Testis (tissue), 2 donors: ENCODE data around the gene TEX11.
"Not testable (repeated sequence)": the region's sequence is repeated elsewhere in the genome, so short reads cannot be mapped to it uniquely, and the experiment has no call there.

Experiments used
- POLR2A ChIP-seq: fragments of 450-650 bp; IDR thresholded peaks from one replicate; pipeline ENCODE4 v1.6.1; 2017; ENCODE audit warnings: antibody characterized with exemption, mild to moderate bottlenecking, moderate library complexity
- TF ChIP-seq, protein P1 (sequence below), 3 experiments: fragments of 450-650 bp in 2 of 3; fragments of 200-600 bp in 1 of 3; sonication (generic) in 1 of 3; IDR thresholded peaks; one replicate each; pipeline ENCODE4 v1.5.1; 2016 to 2019; ENCODE audit warnings: antibody characterized with exemption in 3 of 3, mild to moderate bottlenecking in 2 of 3, moderate library complexity in 1 of 3

- TF ChIP-seq, protein P1, sequence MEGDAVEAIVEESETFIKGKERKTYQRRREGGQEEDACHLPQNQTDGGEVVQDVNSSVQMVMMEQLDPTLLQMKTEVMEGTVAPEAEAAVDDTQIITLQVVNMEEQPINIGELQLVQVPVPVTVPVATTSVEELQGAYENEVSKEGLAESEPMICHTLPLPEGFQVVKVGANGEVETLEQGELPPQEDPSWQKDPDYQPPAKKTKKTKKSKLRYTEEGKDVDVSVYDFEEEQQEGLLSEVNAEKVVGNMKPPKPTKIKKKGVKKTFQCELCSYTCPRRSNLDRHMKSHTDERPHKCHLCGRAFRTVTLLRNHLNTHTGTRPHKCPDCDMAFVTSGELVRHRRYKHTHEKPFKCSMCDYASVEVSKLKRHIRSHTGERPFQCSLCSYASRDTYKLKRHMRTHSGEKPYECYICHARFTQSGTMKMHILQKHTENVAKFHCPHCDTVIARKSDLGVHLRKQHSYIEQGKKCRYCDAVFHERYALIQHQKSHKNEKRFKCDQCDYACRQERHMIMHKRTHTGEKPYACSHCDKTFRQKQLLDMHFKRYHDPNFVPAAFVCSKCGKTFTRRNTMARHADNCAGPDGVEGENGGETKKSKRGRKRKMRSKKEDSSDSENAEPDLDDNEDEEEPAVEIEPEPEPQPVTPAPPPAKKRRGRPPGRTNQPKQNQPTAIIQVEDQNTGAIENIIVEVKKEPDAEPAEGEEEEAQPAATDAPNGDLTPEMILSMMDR (IDR thresholded peaks at IDR 0.05): not testable (repeated sequence)
- not testable (repeated sequence) for TF ChIP-seq POLR2A
These were observed 338.5 kb downstream of the TEX11 start for GRCh38 chrX:70569922-70570576.
